Activated CD4-positive, alpha-beta T cell treated with anti-CD3 and anti-CD28 coated beads for 48 hours (primary cell): ENCODE results near the gene MRPL37.

Experiments used
- DNase-seq: peaks from one replicate; pipeline ENCODE4 v3.0.0-alpha.2; 2020

MRPL37 gene

DNA sequence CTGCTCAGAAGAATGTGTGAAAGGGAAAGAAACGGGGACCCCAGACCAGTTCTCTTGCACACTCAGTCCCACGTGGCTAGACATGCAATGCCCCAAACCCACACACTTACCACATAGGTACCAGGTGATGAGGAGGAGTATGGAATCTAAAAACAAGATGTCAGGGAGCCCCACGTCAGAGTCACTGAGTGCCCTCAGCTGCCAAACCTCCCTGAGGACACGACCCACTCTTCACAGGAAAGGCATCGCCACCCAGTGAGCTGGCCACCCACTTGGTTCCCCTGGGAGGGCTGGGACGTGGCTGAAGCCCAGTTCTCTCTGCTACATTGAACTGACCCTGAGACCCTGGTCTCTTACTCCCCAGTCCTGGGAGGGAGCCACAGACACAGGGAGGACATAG is 41.4 kb downstream of the MRPL37 start:
- no peak for DNase-seq

DNA sequence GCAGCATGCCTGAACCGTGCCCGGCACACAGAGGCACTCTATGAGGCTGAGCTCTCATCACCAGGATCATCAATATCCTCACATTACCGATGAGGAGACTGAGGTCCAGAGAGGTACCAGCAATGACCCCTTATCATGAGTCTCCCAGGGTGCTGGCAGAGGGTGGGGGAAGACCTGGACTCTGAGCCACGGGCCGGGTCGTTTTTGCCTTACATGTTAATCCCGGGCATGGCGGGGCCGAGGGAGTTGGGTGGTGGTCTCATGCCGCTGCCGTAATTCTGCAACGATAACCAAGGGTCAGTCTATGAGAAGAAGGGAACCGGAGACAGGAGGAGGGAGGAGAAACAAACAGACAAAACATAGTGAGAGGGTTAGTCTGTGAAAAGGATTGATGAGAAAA is 43.1 kb downstream of the MRPL37 start:
- no peak for DNase-seq

DNA sequence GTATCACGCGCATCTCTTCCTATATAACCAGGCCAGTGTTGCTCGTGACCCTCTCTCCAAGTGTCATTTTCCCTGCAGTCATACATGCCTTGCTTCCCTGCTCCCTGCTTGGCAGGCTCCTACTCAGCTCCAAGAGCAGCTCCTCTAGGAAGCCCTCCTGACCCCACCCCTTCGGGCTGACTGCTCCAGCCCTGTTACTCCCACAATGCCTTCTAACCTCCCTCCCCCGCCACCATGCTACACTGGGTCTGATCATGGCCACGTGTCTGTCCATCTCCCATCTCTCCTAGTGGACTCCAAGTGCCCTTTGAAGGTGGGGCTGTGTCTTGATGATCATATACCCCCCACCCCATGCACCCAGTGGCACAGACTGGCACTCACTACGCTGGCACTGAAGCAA is 44.7 kb downstream of the MRPL37 start:
- no peak for DNase-seq

DNA sequence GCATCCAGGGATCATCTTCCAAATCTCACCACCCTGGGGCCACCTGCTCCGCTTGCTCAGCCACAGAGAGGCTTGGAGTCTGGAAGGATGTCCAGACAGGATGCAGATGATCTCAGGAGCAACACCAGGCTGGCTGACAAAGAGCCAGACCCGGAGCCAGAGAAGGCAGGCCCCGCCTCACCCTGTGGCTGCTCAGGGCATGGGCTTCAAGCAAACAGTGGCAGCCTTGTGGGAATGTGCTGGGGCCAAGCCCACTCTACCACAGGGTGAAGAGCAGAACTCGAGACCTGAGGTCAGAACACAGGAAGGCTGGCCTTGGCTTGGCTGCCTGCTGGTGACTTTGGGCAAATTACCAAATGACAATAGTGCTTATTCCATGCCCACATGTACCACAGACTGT is 45.5 kb downstream of the MRPL37 start:
- no peak for DNase-seq

DNA sequence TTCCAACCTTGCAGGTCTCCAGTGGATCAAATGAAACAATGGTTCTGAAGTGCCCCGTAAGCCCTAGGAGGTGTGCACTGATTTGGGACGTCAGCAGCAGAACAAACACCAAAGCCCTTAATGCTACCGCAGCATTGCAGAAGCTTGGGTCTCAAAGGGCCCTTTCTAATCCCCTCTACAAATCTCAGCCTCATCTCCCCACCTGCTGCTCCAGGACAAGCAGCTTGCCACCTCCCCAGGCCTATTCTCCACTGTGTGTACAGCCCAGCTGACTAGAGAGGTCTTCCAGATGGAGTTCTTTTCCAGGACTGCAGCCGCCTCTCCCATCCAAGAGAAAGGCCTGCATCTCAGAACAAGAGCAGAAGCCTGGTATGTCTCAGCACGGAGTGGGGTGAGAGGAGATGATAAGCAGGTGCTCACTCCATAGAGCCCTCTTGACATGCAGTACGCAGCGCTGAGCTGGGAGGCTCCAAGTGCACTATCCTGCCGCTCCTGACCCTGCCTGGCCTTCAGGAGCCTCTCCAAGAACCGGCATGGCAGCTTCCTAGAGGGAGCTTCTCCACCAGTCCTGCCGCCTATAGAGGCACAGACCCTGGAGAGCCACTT is 46.3 kb downstream of the MRPL37 start:
- DNase-seq = no peak

DNA sequence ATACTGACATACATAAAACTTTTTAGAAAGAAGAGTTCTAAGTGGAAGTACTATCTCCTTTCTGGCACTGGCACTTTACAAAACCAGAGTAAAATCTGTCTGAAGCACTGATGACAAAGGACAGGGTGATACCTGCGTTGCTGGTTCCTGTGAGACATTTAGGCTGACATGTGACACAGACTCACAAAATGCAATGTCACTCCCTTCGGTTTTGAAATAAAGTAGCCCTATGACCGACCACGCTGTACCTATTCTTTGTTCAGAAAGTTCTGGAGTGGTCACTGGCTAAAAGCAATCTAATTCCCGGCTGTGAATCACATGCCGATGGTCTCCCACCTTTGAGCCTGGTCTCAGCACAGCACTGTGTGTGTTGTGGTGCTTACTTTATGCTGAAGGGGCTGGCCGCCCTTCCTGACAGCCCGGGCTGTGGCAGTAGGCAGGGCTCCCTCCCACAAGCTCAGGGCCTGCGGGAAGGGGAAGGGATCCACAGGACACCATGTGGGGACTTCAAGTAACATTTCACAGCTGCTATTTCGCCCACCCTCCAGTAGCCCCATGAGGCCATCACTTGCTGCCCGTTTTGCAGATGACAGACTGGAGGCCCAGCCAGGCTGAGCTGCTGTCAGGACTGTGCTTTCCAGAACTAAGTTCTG is 48.0 kb downstream of the MRPL37 start:
- DNase-seq = no peak

DNA sequence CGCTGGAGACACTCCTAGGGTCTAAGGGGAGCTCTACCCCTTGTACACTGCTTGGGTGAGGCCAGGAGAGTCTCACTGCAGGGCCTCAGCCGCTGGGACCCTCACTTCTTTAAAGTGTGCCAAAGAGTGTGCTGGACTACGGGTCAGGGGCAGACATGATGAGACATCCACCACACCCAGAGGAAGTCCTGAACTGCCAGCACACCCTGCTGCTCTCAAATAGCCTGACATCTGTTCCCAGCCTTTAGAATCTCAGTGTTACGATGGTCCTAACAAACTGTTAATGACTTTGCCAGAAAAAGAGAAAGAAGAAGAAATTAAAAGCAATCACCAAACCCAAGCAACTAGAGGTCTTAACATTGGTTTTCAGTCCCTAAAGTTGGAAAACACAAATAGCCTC is 49.0 kb downstream of the MRPL37 start:
- DNase-seq = no peak

DNA sequence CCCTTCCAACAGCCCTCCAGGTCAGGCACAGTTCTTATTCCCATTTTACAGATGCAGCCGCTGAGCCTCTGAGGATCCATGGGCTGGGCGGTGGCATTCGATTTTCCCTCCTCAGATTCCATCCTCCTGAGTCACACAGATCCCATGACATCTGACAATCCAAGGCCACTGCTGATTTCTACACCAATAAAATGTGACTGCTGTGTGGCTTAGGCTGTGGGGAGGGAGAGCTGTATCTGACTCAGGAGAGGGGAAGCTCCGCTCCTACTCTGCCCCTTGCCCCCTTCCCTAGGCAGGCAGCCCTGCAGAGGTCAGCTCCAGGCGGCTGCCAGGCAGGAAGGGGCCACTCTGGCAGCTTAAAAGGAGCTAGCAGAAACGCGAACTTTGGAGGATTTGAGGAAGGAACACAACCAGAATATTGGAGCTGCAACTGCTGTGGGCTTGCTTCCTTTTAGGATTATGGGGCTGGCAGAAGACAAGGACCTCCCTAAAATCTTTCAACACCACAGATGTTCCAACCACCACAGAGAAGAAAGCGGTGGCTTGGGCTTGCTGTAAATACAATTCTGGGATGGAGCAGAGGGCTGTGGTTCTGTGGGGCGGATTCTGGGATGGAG is 50.0 kb downstream of the MRPL37 start:
- no peak for DNase-seq

DNA sequence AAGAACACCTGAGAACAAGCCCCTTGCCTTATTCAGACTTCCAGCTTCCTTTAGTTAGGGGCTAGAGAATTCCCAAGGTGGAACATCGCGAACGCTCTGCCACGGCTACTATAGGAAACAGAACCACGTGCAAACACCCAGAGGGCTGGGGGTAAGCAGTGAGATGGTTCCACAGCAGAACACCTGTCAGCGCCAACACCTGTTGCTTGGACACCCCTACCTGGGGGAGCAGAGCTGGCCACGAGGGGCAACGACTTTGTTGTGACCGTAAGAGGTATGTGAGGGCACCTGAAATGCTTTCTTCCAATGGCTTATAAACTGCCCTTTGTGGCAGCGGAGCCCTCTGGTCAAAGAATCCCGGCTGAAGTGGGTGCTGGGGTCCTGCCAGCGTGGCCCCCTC is 50.7 kb downstream of the MRPL37 start:
- no peak for DNase-seq

DNA sequence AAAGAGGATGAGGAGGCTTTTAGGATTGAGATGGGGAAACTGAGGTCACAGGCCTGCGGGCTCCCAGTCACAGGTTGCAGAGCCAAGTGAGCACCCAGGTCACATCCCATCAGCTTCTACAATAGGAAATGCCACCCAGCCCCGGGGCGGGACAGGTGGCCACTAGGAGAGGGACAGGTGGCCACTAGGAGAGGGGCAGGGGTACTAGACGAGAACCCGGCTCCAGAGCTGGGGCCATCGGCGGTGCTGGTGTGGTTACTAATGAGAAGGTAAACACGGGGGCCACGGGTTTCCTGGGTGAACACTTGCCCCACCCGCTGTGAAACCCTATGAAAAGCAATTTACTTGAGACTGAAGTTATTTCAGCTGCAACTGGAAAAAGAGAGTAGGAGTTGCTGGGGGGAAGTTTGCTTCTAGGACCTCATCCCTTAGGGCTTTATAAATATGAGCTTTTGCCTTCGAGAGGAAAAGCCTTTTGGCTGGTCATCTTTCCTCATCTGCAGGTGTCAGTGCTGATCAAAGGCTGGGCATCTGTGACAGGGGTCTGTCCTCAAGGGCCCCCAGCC is 52.5 kb downstream of the MRPL37 start:
- DNase-seq = no peak

DNA sequence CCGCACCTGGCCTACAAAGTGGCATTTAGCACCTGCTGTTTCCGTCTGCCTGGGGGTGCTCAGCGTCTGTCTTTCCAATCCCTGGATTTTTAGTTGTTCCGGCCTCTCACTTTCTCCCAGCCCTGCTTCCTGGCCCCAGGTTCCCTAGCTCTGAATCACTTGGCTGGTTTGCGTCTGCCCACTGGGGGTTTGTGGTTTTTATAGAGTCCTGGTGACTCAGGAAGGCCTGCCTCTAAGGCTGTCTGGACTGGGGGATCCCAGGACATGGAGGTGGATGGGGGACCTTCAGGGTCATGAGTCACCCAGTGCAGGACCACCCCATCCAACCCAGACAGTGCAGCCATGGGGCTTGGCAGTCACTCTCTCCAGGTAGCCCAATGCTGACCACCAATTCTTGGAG is 53.5 kb downstream of the MRPL37 start:
- no peak for DNase-seq

DNA sequence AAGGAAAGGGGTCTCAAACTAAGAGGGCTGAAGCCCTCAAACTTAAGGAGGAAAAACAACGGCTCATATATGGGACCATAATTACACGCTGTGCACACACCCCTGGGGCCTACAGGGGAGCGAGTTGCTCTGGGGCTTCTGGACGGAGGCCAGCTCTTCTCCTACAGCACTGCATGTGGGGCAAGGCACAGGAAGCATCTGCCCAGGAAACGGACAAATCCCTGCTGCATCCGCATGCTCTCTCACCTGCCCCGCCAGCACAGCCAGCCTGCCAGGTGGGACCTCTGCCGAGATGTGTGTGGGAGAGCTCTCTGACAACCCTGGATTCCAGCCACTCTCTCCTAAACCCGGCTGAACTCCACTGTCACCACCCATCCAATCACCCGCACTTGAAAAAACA is 54.1 kb downstream of the MRPL37 start:
- no peak for DNase-seq

DNA sequence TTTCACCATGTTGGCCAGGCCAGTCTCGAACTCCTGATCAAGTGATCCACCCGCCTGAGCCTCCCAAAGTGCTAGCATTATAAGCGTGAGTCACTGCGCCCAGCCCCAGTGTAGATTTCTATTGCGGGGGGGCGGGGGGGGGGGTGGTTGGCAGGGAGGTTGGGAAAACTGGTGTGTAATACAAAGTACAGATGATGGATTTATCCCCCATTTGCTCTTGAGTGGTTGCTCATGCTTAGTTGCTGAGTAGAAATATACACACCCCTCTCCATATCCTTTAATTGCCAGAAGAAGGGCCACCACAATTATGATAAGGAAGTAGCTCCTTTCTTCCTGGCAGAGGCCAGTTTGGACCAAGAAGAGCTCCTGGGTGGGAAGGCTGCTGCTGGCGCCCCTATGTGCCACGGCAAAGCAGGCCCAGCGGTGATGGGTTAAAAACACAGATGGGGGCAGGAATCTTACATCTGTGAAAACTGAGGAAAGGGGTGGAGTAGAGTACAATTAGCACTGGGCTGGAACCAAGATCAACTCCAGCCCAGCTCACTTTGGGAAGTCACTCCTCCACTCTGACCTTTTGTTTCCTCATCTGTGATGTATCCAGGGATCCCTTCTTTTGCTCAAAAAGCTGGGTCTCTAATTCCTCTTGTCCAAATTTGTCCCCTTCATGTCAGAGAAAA is 55.2 kb downstream of the MRPL37 start:
- DNase-seq = no peak

DNA sequence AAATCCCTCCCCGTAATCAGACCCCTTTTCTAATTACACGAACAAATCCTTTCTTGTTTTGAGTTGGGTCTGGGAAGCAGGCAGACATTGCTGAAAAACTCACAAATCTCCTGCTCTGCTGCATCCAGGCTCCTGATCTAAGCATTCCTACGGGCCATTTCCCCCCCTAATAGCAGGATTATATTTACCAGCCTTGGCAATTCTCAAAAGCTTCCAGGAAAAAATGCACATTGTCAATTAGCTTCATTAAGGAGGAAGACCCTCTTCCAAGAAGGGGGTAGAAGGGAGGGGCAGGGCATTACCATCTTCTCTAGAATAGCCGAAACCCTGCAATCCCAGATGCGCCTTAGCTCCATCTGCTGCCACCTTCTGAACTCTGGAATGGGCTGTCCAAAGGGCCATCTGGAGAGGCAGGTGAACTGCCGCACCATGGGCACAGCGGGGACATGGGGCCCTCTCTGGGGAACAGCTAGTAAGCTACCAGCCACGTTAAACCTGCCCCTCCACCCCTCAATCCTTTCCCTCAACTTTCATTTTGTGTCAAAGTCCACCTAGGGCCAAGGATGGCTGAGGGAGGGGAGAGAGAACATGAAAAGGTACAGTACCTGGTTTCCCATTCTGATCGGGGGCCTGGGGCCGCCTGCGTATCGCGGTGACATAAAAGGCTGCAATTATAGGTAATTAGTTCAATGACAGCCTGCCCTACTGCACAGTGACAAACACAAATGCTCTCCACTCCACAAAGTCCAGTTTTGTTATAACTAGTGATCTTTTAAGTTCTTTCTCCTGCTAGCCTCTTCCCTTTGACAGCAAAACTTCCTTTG is 56.8 kb downstream of the MRPL37 start:
- DNase-seq = no peak

DNA sequence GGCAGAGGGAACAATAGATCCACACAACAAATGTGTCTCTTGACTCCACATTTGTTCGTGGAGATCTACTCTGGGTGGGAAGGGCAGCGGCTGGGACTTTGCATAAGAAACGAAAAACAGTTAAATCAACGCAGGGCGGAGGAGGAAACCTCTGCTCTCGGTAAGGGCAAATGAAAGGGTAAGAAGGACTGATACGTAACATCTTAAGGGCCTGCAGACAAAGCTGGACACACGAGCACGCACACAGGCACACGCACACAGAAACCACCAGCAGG is 57.3 kb downstream of the MRPL37 start:
- no peak for DNase-seq

DNA sequence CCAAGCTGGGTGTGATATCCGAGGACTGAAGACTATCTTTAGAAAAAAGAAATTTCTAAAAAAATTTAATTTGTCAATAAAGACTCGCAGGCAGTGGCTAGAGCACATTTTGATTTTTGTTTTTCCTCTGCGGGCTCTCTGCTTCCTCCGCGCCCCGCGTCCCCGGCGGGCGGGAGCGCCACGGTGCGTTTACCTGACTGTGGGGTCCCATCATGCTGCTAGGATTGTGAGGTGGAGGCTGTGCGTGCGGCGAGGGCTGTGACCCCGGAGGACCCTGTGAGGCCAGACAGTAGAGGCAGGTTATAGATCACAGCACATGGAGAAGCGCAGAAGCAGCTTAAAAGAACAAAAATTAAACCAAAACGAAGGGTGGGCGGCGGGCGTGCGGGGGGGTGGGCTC is 57.9 kb downstream of the MRPL37 start:
- no peak for DNase-seq

DNA sequence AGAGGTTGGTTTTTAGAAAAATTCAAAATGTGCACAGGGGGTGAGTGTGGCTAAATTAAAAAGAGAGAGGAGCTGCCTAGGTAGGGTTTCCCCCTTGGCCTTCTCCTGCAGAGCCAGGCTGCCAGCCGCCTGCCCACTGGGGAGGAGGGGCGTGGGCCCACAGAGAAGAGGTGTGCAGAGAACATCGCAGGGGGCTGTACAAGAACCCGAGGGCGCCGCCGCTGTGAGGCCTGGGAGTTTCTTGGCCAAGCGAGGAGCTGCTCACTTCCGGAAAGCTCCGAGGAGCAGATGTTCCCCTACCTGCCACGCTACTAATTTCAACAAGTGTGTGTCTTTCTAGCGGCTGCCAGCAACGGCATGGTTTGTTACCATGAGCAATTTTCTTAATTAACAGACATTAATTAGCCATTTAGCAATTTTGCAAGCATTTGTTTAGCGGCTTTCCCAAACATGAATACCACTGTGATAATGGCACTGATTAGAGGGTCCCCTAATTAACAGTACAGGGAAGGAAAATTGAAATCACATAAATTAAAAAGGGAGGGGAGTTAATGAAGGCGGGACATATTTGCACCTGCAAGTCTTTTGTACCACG is 59.7 kb downstream of the MRPL37 start:
- no peak for DNase-seq

DNA sequence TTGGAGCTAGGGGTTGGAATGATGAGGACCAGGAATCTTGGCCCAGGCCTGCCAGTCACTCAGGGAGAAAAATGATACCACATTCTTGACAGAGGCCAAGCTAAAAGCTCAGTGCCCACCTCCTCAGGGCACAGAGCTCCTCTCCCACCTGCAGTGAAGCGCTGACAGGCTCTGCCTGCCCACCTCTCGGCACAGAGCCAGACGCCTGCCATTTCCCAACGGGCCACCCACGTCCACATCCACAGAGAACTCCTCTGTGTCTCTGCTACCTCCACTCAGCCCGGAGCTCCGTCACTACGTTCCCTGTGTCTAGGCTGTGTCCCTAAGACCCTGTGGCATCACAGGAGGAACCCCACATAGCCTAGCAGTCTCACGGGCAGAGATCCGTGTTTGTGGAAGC is 60.8 kb downstream of the MRPL37 start:
- DNase-seq = no peak

DNA sequence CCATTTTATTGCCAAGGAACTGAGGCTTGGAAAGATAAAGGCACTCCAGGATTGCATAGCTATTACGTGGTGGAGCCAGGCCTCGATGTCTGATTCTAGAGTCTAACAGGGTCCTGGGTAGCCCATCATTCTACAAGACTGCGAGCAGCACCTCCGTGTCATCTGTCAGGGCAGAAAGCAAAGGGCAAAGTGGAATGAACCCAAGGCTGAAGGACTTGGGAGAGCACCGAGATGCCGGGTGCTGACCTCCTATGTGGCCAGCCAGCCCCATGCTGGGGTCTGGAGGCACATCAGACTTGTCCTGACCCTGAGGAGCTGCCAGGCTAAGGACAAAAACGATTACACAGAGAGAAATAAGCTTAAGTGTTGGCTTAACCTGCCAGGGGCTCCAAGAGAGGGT is 62.3 kb downstream of the MRPL37 start:
- DNase-seq = no peak

DNA sequence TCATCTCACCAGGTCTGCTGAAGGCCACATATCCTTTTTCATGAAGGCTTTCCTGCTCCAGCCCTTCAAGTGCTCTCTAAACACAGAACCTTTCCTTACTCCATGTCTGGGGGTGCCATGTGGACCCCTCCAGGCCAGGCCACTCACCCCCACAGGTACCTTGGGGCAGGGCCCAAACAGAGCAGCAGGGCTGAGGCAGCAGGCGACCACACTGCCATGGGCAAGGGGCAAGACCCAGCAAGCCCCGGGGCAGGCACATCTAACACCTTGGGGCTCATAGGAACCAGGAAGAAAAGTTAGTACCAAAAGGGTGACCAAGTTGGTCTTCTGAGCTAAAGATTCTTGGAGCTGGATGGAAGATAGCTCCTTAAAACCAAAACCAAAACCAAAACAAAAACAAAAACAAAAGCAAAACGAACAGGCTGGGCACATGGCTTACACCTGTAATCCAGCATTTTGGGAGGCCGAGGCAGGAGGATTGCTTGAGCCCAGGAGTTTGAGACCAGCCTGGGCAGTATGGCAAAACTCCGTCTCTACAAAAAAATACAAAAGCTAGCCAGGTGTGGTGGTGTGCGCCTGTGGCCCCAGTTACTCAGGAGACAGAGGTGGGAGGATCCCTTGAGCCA is 63.7 kb downstream of the MRPL37 start:
- no peak for DNase-seq

DNA sequence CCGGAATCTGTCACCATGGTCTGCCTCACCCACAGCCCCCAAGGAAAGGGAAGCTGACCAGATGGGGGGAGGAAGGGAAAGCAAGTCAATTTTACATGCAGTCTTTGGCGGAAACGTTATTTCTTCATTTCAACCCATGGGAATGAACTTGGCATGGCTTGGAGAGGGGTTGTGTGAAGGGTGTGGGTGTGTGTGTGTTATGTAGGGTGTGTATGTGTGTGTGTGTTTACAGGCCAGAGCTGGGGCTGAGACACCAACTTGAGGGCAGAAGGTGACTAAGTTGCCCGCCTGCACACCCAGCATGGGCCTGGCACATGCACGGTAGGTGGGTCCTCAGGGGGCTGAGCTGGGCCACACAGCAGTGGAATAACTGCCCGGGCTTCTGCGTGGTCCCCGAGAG is 65.2 kb downstream of the MRPL37 start:
- DNase-seq = no peak

DNA sequence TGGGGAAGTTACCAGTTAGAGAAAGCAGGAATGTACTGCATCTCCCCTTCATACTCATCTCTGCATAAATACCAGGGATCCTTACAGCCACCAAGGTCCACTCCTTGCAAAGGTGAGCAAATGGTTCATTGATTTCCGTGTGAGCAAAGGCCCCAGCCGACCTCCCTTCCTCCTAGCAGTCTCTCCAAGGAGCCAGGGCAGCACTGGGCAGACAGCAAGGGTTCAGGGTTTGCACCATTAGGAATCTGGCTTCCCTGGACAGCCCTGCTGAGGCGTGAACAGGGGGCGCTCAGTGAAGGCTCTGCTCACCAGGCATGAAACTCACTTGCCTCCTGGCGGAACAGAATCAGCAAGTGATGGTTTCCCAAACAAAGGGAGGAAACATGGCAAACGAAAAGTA is 65.7 kb downstream of the MRPL37 start:
- DNase-seq = no peak
